ENCODE data around the gene PCNX2. TPM values are rescaled to one million over a fixed set of nuclear protein-coding genes. Genes with fewer than 3 reads are reported as not detected.

Gene PCNX2
- total RNA-seq, 1 donor from 2014 or later = 29.5 TPM

- Mint-ChIP-seq H3K36me3 (ENCODE audit: low read depth) (peaks cover 12% of the 10 kb centered on the region), H3K27me3 (peaks cover 4% of the 10 kb centered on the region)
- intact Hi-C loops (cut with micrococcal nuclease) = loop anchor here (1.0 to 10.0 kb wide), 3 partner anchors 14 to 345 kb away; no protein-coding TSS in a partner anchor
Observed at GRCh38 chr1:233295975-233296322, 424 bp upstream of the PCNX2 start.

GRCh38 chr1:233294913-233295236 lies 650 bp downstream of the PCNX2 start:
- H3K27ac Mint-ChIP-seq = peak overlapping the region; percentile 90
- H3K4me1 Mint-ChIP-seq = peaks cover 33% of the 10 kb centered on the region
- intact Hi-C loops (cut with micrococcal nuclease) = loop anchor here (1.0 to 10.0 kb wide), 4 partner anchors 13 to 344 kb away; partner anchors contain the start of gene MAP3K21
- peaks cover 12% of the 10 kb centered on the region for H3K36me3 Mint-ChIP-seq (ENCODE audit: low read depth)
- H3K9me3 Mint-ChIP-seq = no peaks in the 10 kb centered on the region
- H3K4me3 Mint-ChIP-seq = peak overlapping the region; percentile 97
- H3K27me3 Mint-ChIP-seq = no peaks in the 10 kb centered on the region
- DNase-seq = peak; percentile 79

More at GRCh38 chr1:233295975-233296322, 424 bp upstream of the PCNX2 start:
- Mint-ChIP-seq H3K9me3 (no peaks in the 10 kb centered on the region), H3K4me3 (peak overlapping the region; percentile 97), H3K4me1 (peaks cover 29% of the 10 kb centered on the region), H3K27ac (peak overlapping the region; percentile 90)
- DNase-seq = no peak

GRCh38 chr1:233293556-233294446 lies 1.7 kb downstream of the PCNX2 start:
- H3K4me3 Mint-ChIP-seq = peak overlapping the region; percentile 97
- H3K4me1 Mint-ChIP-seq = peaks cover 35% of the 10 kb centered on the region
- H3K9me3 Mint-ChIP-seq = no peaks in the 10 kb centered on the region
- H3K36me3 Mint-ChIP-seq (ENCODE audit: low read depth) = peaks cover 19% of the 10 kb centered on the region
- H3K27me3 Mint-ChIP-seq = no peaks in the 10 kb centered on the region
- DNase-seq = no peak
- H3K27ac Mint-ChIP-seq = no peak overlapping the region
- intact Hi-C loops (cut with micrococcal nuclease) = loop anchor here (5.0 to 10.0 kb wide), 2 partner anchors 34 to 179 kb away; partner anchors contain the start of gene MAP3K21

- Mint-ChIP-seq H3K27me3 (no peaks in the 10 kb centered on the region), H3K27ac (no peak overlapping the region), H3K36me3 (ENCODE audit: low read depth) (peaks cover 43% of the 10 kb centered on the region), H3K9me3 (peaks cover 8% of the 10 kb centered on the region), H3K4me3 (no peak overlapping the region), H3K4me1 (peaks cover 29% of the 10 kb centered on the region)
- intact Hi-C loops (cut with micrococcal nuclease) = loop anchor here (5.0 to 10.0 kb wide), 2 partner anchors 37 to 176 kb away; partner anchors contain the start of gene MAP3K21
- no peak for DNase-seq
Observed at GRCh38 chr1:233290396-233291034, 5.0 kb downstream of the PCNX2 start.

- H3K27ac Mint-ChIP-seq = no peak overlapping the region
- H3K4me1 Mint-ChIP-seq = peaks cover 24% of the 10 kb centered on the region
- H3K4me3 Mint-ChIP-seq = no peak overlapping the region
- H3K36me3 Mint-ChIP-seq (ENCODE audit: low read depth) = peaks cover 44% of the 10 kb centered on the region
- H3K27me3 Mint-ChIP-seq = no peaks in the 10 kb centered on the region
- DNase-seq = no peak
- intact Hi-C loops (cut with micrococcal nuclease) = loop anchor here (5.0 to 10.0 kb wide), 2 partner anchors 38 to 175 kb away; partner anchors contain the start of gene MAP3K21
- peaks cover 8% of the 10 kb centered on the region for H3K9me3 Mint-ChIP-seq
Observed at GRCh38 chr1:233289676-233290075, 5.8 kb downstream of the PCNX2 start.

- intact Hi-C loops (cut with micrococcal nuclease) = loop anchor here (1.0 to 5.0 kb wide), 3 partner anchors 13 to 125 kb away; partner anchors contain the start of gene PCNX2
- Mint-ChIP-seq H3K9me3 (peaks cover under 1% of the 10 kb centered on the region), H3K4me3 (peak overlapping the region; percentile 60), H3K36me3 (ENCODE audit: low read depth) (peaks cover 32% of the 10 kb centered on the region), H3K27me3 (no peaks in the 10 kb centered on the region), H3K4me1 (peaks cover 44% of the 10 kb centered on the region), H3K27ac (peak overlapping the region; percentile 80)
- DNase-seq = no peak
Observed at GRCh38 chr1:233282582-233282886, 13.0 kb downstream of the PCNX2 start.

GRCh38 chr1:233281711-233282581 lies 13.6 kb downstream of the PCNX2 start:
- peak overlapping the region; percentile 60 for H3K4me3 Mint-ChIP-seq
- DNase-seq = peak; percentile 84
- H3K27ac Mint-ChIP-seq = peak overlapping the region; percentile 80
- intact Hi-C loops (cut with micrococcal nuclease) = loop anchor here (1.0 to 5.0 kb wide), 3 partner anchors 13 to 125 kb away; partner anchors contain the start of gene PCNX2
- H3K36me3 Mint-ChIP-seq (ENCODE audit: low read depth) = peaks cover 32% of the 10 kb centered on the region
- peaks cover 4% of the 10 kb centered on the region for H3K9me3 Mint-ChIP-seq
- no peaks in the 10 kb centered on the region for H3K27me3 Mint-ChIP-seq
- H3K4me1 Mint-ChIP-seq = peaks cover 46% of the 10 kb centered on the region

- peaks cover 34% of the 10 kb centered on the region for H3K36me3 Mint-ChIP-seq (ENCODE audit: low read depth)
- intact Hi-C loops (cut with micrococcal nuclease) = loop anchor here (5.0 kb wide), 1 partner anchor 127 kb away; no protein-coding TSS in a partner anchor
- H3K4me3 Mint-ChIP-seq = no peak overlapping the region
- peaks cover 54% of the 10 kb centered on the region for H3K4me1 Mint-ChIP-seq
- H3K27ac Mint-ChIP-seq = no peak overlapping the region
- no peaks in the 10 kb centered on the region for H3K27me3 Mint-ChIP-seq
- no peak for DNase-seq
- peaks cover 4% of the 10 kb centered on the region for H3K9me3 Mint-ChIP-seq
Observed at GRCh38 chr1:233279971-233280370, 15.6 kb downstream of the PCNX2 start.

- Mint-ChIP-seq H3K9me3 (peaks cover 4% of the 10 kb centered on the region), H3K4me3 (no peak overlapping the region), H3K27ac (no peak overlapping the region), H3K4me1 (peaks cover 57% of the 10 kb centered on the region), H3K36me3 (ENCODE audit: low read depth) (peaks cover 35% of the 10 kb centered on the region), H3K27me3 (no peaks in the 10 kb centered on the region)
- no peak for DNase-seq
- intact Hi-C loops (cut with micrococcal nuclease) = no loop called here
Observed at GRCh38 chr1:233278631-233279030, 16.9 kb downstream of the PCNX2 start.

GRCh38 chr1:233277637-233278606 lies 17.6 kb downstream of the PCNX2 start:
- Mint-ChIP-seq H3K9me3 (peaks cover 4% of the 10 kb centered on the region), H3K27ac (no peak overlapping the region), H3K27me3 (no peaks in the 10 kb centered on the region), H3K4me1 (peaks cover 51% of the 10 kb centered on the region), H3K4me3 (no peak overlapping the region), H3K36me3 (ENCODE audit: low read depth) (peaks cover 34% of the 10 kb centered on the region)
- intact Hi-C loops (cut with micrococcal nuclease) = no loop called here
- no peak for DNase-seq

- no peaks in the 10 kb centered on the region for H3K9me3 Mint-ChIP-seq
- no peak overlapping the region for H3K27ac Mint-ChIP-seq
- H3K4me3 Mint-ChIP-seq = no peak overlapping the region
- peaks cover 31% of the 10 kb centered on the region for H3K4me1 Mint-ChIP-seq
- peaks cover 38% of the 10 kb centered on the region for H3K36me3 Mint-ChIP-seq (ENCODE audit: low read depth)
- H3K27me3 Mint-ChIP-seq = no peaks in the 10 kb centered on the region
- intact Hi-C loops (cut with micrococcal nuclease) = loop anchor here (2.0 kb wide), 1 partner anchor 13 kb away; no protein-coding TSS in a partner anchor
- no peak for DNase-seq
Observed at GRCh38 chr1:233269656-233270055, 25.9 kb downstream of the PCNX2 start.

GRCh38 chr1:233268389-233269022 lies 27.0 kb downstream of the PCNX2 start:
- intact Hi-C loops (cut with micrococcal nuclease) = loop anchor here (2.0 kb wide), 1 partner anchor 14 kb away; no protein-coding TSS in a partner anchor
- no peak for DNase-seq
- peak overlapping the region; percentile 57 for H3K27ac Mint-ChIP-seq
- H3K9me3 Mint-ChIP-seq = no peaks in the 10 kb centered on the region
- H3K36me3 Mint-ChIP-seq (ENCODE audit: low read depth) = peaks cover 38% of the 10 kb centered on the region
- H3K4me3 Mint-ChIP-seq = no peak overlapping the region
- peaks cover 22% of the 10 kb centered on the region for H3K4me1 Mint-ChIP-seq
- no peaks in the 10 kb centered on the region for H3K27me3 Mint-ChIP-seq

Measured in activated CD4-positive, alpha-beta T cell treated with anti-CD3 and anti-CD28 coated beads, Interleukin-2, amount 10 ng/mL, durations not matched to agents 24 days and 14 days (primary cell).